Uterus (tissue), 2 donors: Measurements from ENCODE around the gene SUGP2.

ENCODE experiments used
- POLR2A ChIP-seq, 2 donors: fragments of 450-650 bp; IDR thresholded peaks; one replicate each; pipeline ENCODE4 v1.6.1; 2016; ENCODE audit warnings: antibody characterized with exemption in 2 of 2, mild to moderate bottlenecking in 1 of 2, moderate library complexity in 1 of 2
- TF ChIP-seq, protein P1 (sequence below), 4 experiments: fragments of 200-600 bp in 2 of 4; fragments of 450-650 bp in 2 of 4; sonication (generic) in 2 of 4; IDR thresholded peaks; one replicate each; pipeline ENCODE4 v1.5.1; 2016 to 2019; ENCODE audit warnings: antibody characterized with exemption in 4 of 4, mild to moderate bottlenecking in 2 of 4, moderate library complexity in 1 of 4

- TF ChIP-seq POLR2A (IDR thresholded peaks at IDR 0.05), result no peak
- TF ChIP-seq, protein P1, sequence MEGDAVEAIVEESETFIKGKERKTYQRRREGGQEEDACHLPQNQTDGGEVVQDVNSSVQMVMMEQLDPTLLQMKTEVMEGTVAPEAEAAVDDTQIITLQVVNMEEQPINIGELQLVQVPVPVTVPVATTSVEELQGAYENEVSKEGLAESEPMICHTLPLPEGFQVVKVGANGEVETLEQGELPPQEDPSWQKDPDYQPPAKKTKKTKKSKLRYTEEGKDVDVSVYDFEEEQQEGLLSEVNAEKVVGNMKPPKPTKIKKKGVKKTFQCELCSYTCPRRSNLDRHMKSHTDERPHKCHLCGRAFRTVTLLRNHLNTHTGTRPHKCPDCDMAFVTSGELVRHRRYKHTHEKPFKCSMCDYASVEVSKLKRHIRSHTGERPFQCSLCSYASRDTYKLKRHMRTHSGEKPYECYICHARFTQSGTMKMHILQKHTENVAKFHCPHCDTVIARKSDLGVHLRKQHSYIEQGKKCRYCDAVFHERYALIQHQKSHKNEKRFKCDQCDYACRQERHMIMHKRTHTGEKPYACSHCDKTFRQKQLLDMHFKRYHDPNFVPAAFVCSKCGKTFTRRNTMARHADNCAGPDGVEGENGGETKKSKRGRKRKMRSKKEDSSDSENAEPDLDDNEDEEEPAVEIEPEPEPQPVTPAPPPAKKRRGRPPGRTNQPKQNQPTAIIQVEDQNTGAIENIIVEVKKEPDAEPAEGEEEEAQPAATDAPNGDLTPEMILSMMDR (IDR thresholded peaks at IDR 0.05), result no peak
These were observed 10.6 kb upstream of the SUGP2 start for GRCh38 chr19:19043881-19044280.
